ENCODE data around the gene AHCTF1.

The AHCTF1 gene

GRCh38 chr1:246794828-246795671 lies 136.7 kb downstream of the AHCTF1 start:
- no peaks in the 10 kb centered on the region for H3K4me1 ChIP-seq
- no peak overlapping the region for H3K27ac ChIP-seq
- no peaks in the 10 kb centered on the region for H3K36me3 ChIP-seq (ENCODE audit: control insufficient read depth, insufficient read depth, low read length)
- no peak overlapping the region for H3K4me3 ChIP-seq (ENCODE audit: low read depth, low read length)
- H3K4me2 ChIP-seq (ENCODE audit: low read length): no peak overlapping the region
- H3K9ac ChIP-seq: no peak overlapping the region
- H3K9me3 ChIP-seq (ENCODE audit: control insufficient read depth, low read length): no peaks in the 10 kb centered on the region
- H2AFZ ChIP-seq: no peak overlapping the region
- no peaks in the 10 kb centered on the region for H3K79me2 ChIP-seq
- no peak for TF ChIP-seq CTCF (IDR thresholded peaks at IDR 0.05)
- H3K27me3 ChIP-seq (ENCODE audit: control insufficient read depth, insufficient read depth, low read length): no peaks in the 10 kb centered on the region

GRCh38 chr1:246794048-246794827 lies 137.5 kb downstream of the AHCTF1 start:
- H3K4me2 ChIP-seq (ENCODE audit: low read length): no peak overlapping the region
- no peak overlapping the region for H2AFZ ChIP-seq
- no peak overlapping the region for H3K9ac ChIP-seq
- TF ChIP-seq CTCF (IDR thresholded peaks at IDR 0.05): no peak
- H3K4me1 ChIP-seq: no peaks in the 10 kb centered on the region
- no peaks in the 10 kb centered on the region for H3K79me2 ChIP-seq
- H3K27ac ChIP-seq: no peak overlapping the region
- H3K4me3 ChIP-seq (ENCODE audit: low read depth, low read length): no peak overlapping the region
- no peaks in the 10 kb centered on the region for H3K36me3 ChIP-seq (ENCODE audit: control insufficient read depth, insufficient read depth, low read length)
- no peaks in the 10 kb centered on the region for H3K27me3 ChIP-seq (ENCODE audit: control insufficient read depth, insufficient read depth, low read length)
- no peaks in the 10 kb centered on the region for H3K9me3 ChIP-seq (ENCODE audit: control insufficient read depth, low read length)

- Histone ChIP-seq H2AFZ (no peak overlapping the region), H3K4me2 (ENCODE audit: low read length) (no peak overlapping the region), H3K4me1 (no peaks in the 10 kb centered on the region), H3K4me3 (ENCODE audit: low read depth, low read length) (no peak overlapping the region), H3K27me3 (ENCODE audit: control insufficient read depth, insufficient read depth, low read length) (no peaks in the 10 kb centered on the region), H3K36me3 (ENCODE audit: control insufficient read depth, insufficient read depth, low read length) (no peaks in the 10 kb centered on the region), H3K79me2 (no peaks in the 10 kb centered on the region), H3K27ac (no peak overlapping the region), H3K9me3 (ENCODE audit: control insufficient read depth, low read length) (no peaks in the 10 kb centered on the region), H3K9ac (no peak overlapping the region)
- TF ChIP-seq CTCF (IDR thresholded peaks at IDR 0.05): no peak
Observed at GRCh38 chr1:246793356-246793896, 138.3 kb downstream of the AHCTF1 start.

- Histone ChIP-seq H3K27me3 (ENCODE audit: control insufficient read depth, insufficient read depth, low read length) (no peaks in the 10 kb centered on the region), H2AFZ (no peak overlapping the region), H3K36me3 (ENCODE audit: control insufficient read depth, insufficient read depth, low read length) (no peaks in the 10 kb centered on the region), H3K27ac (no peak overlapping the region), H3K9me3 (ENCODE audit: control insufficient read depth, low read length) (no peaks in the 10 kb centered on the region), H3K4me3 (ENCODE audit: low read depth, low read length) (no peak overlapping the region), H3K79me2 (no peaks in the 10 kb centered on the region), H3K9ac (no peak overlapping the region), H3K4me2 (ENCODE audit: low read length) (no peak overlapping the region), H3K4me1 (no peaks in the 10 kb centered on the region)
- no peak for TF ChIP-seq CTCF (IDR thresholded peaks at IDR 0.05)
Observed at GRCh38 chr1:246792603-246793002, 139.1 kb downstream of the AHCTF1 start.
